RCC 7860 (cell line): Measurements from ENCODE around the gene SDK2.
A peak's percentile ranks its signal among the peaks of the same experiment; 100 is the strongest.

Source experiments
- DNase-seq: peaks from one replicate; pipeline ENCODE4 v3.0.0-alpha.2; 2015; ENCODE audit warnings: low spot score
- FAIRE-seq: peaks from 2 replicates; lab custom pipeline; 2012; peaks lifted over from hg19 to GRCh38; lab: Jason Lieb, UNC

The SDK2 gene

GRCh38 chr17:73357981-73358380 lies 286.3 kb downstream of the SDK2 start:
- DNase-seq = no peak
- no peak for FAIRE-seq

GRCh38 chr17:73357318-73357717 lies 286.9 kb downstream of the SDK2 start:
- no peak for DNase-seq
- no peak for FAIRE-seq

- DNase-seq = no peak
- no peak for FAIRE-seq
Measured at GRCh38 chr17:73356561-73357170, 287.6 kb downstream of the SDK2 start.

DNA sequence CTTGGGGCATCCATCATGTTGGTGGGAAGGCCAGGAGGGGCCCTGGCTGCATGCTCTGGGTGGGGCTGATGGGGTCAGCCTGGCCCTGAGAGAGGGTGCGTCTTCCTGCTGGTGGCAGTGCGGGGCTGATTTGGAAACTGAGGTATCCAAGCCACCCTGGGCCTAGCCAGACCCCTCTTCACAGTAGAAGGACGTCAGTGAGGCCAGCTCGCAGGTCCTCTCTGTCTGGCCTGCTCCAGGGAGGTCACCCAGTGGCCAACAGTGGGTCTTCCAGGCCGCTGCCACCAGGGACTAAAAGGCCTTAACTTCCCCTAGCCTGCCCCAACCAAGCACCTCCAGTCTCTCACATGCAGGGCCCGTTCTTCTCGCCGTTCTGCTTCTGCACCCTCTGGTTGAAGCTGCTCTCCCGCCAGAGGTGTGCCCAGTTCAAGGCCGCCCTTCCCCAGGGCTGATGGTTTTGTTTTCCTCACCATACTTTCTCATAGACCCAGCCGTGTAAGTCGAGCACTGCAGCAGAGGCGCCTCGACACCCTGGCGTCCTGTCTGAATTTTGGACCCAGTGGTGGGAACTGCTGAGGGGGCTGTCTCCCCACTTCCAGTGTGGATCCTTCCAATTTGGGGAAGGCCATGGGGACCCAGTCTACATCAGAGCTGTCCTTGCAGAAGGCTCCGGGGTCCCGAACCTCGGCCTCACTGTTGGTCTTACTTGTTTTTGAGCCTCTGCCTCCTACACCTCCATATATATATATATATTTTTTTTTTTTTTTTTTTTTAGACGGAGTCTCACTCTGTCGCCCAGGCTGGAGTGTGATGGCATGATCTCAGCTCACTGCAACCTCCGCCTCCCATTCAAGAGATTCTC lies 289.6 kb downstream of the SDK2 start:
- no peak for DNase-seq
- no peak for FAIRE-seq

DNA sequence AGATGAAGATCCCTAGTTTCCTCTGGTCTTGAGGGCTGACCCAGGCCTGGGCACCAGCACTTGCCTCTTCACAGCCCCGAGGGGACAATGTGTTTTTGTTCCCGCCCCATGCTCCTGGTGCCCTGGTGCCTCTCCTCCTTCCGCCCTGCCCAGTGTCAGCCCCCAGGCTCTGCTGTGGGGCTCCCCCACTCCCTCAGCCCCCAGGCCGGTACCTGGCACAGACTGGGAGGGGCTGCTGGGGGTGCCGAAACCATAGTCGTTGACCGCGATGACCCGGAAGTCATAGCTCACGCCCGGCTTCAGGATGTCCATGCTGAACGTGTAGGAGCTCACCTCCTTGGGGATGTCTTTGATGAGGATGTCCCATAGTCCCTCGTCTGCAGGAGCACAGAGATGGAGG lies 292.0 kb downstream of the SDK2 start:
- no peak for FAIRE-seq
- DNase-seq = no peak

DNA sequence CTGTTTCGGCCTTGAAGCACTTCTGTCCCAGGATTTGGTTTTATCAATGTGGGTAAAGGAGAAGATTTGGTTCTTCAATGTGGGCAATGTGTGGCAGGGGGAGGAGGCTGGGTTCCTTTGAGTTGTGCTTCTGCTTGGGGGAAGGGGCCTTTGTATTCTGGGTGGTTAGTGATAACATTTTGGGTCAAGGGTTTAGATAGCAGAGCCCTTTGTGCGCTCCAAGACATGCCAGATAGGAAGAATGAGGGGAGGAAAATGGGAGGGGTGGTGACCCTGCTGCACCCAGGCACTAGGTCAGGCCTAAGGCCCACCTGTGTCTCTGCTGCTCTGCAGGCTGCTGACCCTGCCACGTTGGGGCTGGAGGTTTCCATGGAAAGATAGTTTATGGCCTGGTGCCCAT lies 292.5 kb downstream of the SDK2 start:
- no peak for FAIRE-seq

GRCh38 chr17:73350864-73351263 lies 293.4 kb downstream of the SDK2 start:
- no peak for FAIRE-seq
- no peak for DNase-seq

More for the DNA sequence above, 292.5 kb downstream of the SDK2 start:
- no peak for DNase-seq

GRCh38 chr17:73349647-73350046 lies 294.6 kb downstream of the SDK2 start:
- no peak for FAIRE-seq
- no peak for DNase-seq

DNA sequence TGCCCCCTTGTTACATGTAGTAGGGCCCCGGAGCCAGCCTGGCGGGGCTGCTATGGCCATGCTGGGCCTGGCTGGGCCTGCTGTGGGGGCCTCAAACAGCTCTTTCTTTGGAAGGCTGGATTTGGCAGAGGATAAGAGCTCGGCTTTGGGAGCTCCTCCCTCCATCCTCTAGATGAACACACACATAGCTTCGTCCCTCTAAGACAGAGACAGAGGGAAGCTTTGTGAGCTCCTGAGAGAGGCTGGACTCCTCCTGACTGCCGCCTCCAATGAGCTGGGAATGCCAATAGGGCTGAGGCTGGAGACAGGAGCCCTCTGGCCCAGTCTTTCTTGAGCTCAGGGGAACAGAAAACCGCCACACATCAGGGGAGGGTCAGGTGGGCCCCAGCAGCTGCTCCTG lies 295.1 kb downstream of the SDK2 start:
- DNase-seq (no peak), FAIRE-seq (no peak)

DNA sequence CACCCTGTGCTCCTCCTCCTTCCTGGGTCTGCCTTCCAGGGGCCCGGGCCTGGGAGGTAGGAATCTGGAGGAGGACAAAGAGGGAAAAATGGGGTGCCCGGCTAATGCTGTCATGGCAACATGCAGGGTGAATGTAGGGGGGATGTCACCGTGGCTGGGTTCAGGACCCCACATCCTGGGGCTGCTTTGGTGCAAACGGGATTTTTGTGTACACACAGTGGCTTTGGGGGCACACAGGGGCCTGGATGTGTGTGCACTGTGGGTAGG lies 295.5 kb downstream of the SDK2 start:
- DNase-seq = no peak
- FAIRE-seq = no peak

GRCh38 chr17:73348018-73348828 lies 296.0 kb downstream of the SDK2 start:
- no peak for FAIRE-seq
- no peak for DNase-seq

DNA sequence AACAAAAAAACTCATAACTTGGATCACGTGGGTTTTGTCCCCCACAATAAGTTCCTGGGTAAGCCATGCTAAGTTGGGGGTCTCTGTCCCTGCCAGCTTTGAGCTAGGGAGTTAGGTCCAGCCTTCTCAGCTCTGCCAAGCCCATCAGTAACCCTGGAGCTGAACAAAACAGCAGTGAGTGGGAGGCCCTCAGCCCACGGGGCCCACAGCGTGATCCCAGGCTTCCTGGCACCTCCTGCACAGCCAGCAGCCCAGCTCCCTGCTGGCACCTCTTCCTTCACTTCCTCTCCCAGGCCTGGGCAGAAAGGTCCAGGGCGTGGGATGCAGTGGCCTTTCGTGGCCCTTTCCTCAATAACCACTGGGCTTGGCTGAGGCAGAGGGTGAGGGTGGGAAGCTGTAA lies 296.9 kb downstream of the SDK2 start:
- no peak for DNase-seq
- no peak for FAIRE-seq

DNA sequence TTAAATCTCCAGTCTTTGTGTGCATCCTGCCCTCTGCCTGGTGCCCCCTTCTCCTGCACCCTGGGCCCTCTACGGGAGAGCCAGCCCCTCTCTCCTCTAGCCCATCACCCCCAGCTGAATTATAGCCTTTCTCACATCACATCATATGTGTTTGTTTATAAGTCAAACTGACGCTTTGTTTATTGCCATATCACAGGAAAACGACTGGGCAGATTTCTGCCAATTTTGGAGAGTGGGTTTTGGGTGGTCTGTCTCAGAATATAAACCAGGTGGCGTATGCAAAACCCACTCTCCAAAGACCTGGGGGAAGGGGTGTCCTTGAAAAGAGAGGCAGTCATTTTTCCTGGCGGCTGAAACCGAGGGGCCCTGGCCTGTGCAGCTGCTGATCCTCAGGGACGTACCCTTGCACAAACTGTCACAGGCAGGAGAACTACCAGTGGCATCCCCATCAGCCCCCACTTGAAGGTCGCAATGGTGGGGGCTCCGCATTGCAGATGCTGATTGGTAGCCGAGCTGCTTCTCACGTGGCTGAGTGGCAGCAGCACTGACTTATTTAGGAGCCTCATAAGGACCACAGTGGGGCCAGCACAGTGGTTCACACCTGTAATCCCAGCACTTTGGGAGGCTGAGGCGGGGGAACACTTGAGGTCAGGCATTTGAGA lies 297.6 kb downstream of the SDK2 start:
- FAIRE-seq (no peak), DNase-seq (no peak)

GRCh38 chr17:73343739-73344454 lies 300.3 kb downstream of the SDK2 start:
- peak; percentile 52 for DNase-seq
- FAIRE-seq = peak; percentile 12

- DNase-seq (peak; percentile 74), FAIRE-seq (no peak)
Measured at GRCh38 chr17:73343168-73343634, 301.0 kb downstream of the SDK2 start.

GRCh38 chr17:73342541-73343167 lies 301.6 kb downstream of the SDK2 start:
- no peak for FAIRE-seq
- peak; percentile 74 for DNase-seq

- peak; percentile 87 for FAIRE-seq
- DNase-seq = peak; percentile 94
Measured at GRCh38 chr17:73342050-73342522, 302.2 kb downstream of the SDK2 start.

DNA sequence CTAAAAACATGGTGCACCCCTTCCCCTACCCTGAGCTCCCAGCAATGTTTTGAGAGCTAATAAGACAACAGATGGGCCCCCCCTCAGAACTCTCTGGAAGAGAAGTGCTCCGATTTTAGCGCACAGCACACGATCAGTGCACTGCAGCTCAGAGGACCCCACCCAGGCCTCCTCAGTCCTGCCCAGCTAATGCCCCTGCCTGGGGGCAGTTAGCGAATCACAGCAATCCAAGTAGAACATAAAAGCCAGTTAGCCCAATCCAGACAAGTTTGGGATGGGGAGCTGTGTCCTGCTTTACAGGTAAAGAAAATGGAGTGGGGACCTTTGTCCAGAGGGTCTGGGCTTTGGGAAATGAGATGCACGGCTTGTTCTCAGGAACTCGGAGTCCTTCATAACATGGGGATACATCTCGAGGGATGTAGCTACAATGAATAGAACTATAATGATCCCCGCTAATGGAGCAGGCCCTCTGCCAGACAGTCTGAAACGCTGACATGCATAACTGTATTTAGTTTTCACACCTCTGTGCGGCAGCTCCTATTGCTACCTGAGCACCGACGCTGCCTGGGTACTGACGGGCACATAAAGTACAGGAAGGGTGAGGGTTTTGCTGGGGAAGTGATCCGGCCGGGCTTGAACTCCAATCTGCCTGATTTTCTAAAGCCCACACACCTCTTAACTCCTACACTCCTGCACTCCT lies 302.7 kb downstream of the SDK2 start:
- FAIRE-seq (no peak), DNase-seq (no peak)

GRCh38 chr17:73340093-73340596 lies 304.1 kb downstream of the SDK2 start:
- peak; percentile 96 for FAIRE-seq
- peak; percentile 99 for DNase-seq
